Tibial nerve (tissue), 4 donors: Measurements from ENCODE around the gene DNAJC4.

Experiments used
- EP300 ChIP-seq, 2 donors: sonication (generic); formaldehyde crosslinking; IDR thresholded peaks; one replicate each; pipeline ENCODE4 v1.6.1; 2017; ENCODE audit warnings: antibody characterized with exemption in 2 of 2, mild to moderate bottlenecking in 1 of 2
- POLR2A ChIP-seq, 2 donors: fragments of 450-650 bp; IDR thresholded peaks; one replicate each; pipeline ENCODE4 v1.6.1; 2017; ENCODE audit warnings: antibody characterized with exemption in 2 of 2, mild to moderate bottlenecking in 2 of 2, moderate library complexity in 2 of 2
- TF ChIP-seq, protein P1 (sequence below), 5 experiments: fragments of 200-600 bp in 3 of 5; fragments of 450-650 bp in 2 of 5; sonication (generic) in 3 of 5; IDR thresholded peaks; one replicate each; pipeline ENCODE4 v1.5.1; 2016 to 2019; ENCODE audit warnings: antibody characterized with exemption in 5 of 5, mild to moderate bottlenecking in 3 of 5, moderate library complexity in 2 of 5

DNA sequence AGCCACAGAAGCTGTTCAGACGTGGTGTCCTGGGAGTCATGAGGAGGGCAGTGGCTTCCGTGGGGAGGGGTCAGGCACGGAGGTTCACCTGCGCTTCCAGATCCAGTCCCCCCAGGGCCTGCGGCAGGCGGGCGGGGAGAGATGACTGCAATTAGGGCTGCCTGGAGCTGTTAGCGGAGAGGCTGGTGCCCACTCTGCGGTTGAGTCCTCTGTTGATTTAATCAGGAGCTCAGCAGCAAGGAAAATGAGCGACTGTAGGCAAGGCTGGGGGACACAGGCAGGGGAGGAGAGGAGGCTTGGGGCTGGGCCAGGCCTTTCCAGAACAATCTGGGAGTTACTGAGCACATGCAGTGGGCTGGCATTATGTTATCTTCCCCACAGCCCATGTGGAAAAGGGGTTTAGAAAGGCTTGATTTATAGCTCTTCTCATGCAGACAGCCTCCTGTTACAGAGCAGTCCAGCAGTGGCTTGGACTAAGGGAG lies 34.1 kb downstream of the DNAJC4 start:
- TF ChIP-seq, protein P1, sequence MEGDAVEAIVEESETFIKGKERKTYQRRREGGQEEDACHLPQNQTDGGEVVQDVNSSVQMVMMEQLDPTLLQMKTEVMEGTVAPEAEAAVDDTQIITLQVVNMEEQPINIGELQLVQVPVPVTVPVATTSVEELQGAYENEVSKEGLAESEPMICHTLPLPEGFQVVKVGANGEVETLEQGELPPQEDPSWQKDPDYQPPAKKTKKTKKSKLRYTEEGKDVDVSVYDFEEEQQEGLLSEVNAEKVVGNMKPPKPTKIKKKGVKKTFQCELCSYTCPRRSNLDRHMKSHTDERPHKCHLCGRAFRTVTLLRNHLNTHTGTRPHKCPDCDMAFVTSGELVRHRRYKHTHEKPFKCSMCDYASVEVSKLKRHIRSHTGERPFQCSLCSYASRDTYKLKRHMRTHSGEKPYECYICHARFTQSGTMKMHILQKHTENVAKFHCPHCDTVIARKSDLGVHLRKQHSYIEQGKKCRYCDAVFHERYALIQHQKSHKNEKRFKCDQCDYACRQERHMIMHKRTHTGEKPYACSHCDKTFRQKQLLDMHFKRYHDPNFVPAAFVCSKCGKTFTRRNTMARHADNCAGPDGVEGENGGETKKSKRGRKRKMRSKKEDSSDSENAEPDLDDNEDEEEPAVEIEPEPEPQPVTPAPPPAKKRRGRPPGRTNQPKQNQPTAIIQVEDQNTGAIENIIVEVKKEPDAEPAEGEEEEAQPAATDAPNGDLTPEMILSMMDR (IDR thresholded peaks at IDR 0.05), result no peak
- TF ChIP-seq EP300 (IDR thresholded peaks at IDR 0.05) (no peak), POLR2A (IDR thresholded peaks at IDR 0.05) (no peak)
